Left cardiac atrium (tissue), 4 donors: ENCODE data around the gene ENC1. TPM values are rescaled to one million over a fixed set of nuclear protein-coding genes. Genes with fewer than 3 reads are reported as not detected.

Experiments
- ATAC-seq, 2 donors: fragments of 200-7000 bp; cut with Tn5 transposase; one replicate each; pipeline ENCODE4 v1.9.1; 2020; ENCODE audit warnings: mild to moderate bottlenecking in 2 of 2, moderate library complexity in 2 of 2
- DNase-seq: peaks from one replicate; pipeline ENCODE4 v3.0.0-alpha.2; 2020
- intact Hi-C, 2 donors: fragments of 100-400 bp; cut with DNase I; formaldehyde crosslinking; loops; one replicate each; pipeline versions ENCODE4 v1.14.1 to v1.15.1; 2022 to 2023
- total RNA-seq, 2 donors: library from RNA; stranded (reverse); fragmentation: NEBNext Ultra II Directional; extraction: Animal tissue kit (Norgen Biotek cat#: 25700); gene quantifications; one replicate each; pipeline ENCODE4 v1.2.1, GENCODE V29; 2021
- donor health status: DM: no; HTN: yes; CAD: no.
- donor health status: DM: no; HTN: yes; CAD: no; lungs with severe emphysema.
- donor health status: DM: yes; HTN: yes; CAD: no.
- donor health status: Dilated cardiomyopathy.

ENC1 gene
- total RNA-seq, 2 donors from 2014 or later = 5.5 to 12.0 TPM

GRCh38 chr5:74638544-74638969 is 2.0 kb downstream of the ENC1 start:
- DNase-seq (no peak), ATAC-seq (no peak)
- intact Hi-C loops = loop anchor here in 1 of 2 donors (5.0 kb wide), 1 partner anchor 341 kb away; no protein-coding TSS in a partner anchor

GRCh38 chr5:74636552-74636951 is 4.0 kb downstream of the ENC1 start:
- no peak for DNase-seq
- intact Hi-C loops = loop anchor here in 1 of 2 donors (5.0 kb wide), 1 partner anchor 339 kb away; no protein-coding TSS in a partner anchor
- ATAC-seq = no peak

- ATAC-seq = no peak
Observed at GRCh38 chr5:74636149-74636548, 4.4 kb downstream of the ENC1 start.

GRCh38 chr5:74634611-74635286 is 5.8 kb downstream of the ENC1 start:
- intact Hi-C loops = loop anchor here in 1 of 2 donors (5.0 kb wide), 1 partner anchor 337 kb away; no protein-coding TSS in a partner anchor

More at GRCh38 chr5:74636149-74636548, 4.4 kb downstream of the ENC1 start:
- no peak for DNase-seq
- intact Hi-C loops = loop anchor here in 1 of 2 donors (5.0 kb wide), 1 partner anchor 339 kb away; no protein-coding TSS in a partner anchor

GRCh38 chr5:74633695-74634094 is 6.8 kb downstream of the ENC1 start:
- intact Hi-C loops = no loop called here
- ATAC-seq = no peak

More at GRCh38 chr5:74634611-74635286, 5.8 kb downstream of the ENC1 start:
- no peak for ATAC-seq
- DNase-seq = no peak

GRCh38 chr5:74632947-74633356 is 7.6 kb downstream of the ENC1 start:
- intact Hi-C loops = no loop called here
- DNase-seq (no peak), ATAC-seq (no peak)

More at GRCh38 chr5:74633695-74634094, 6.8 kb downstream of the ENC1 start:
- DNase-seq = no peak

DNA sequence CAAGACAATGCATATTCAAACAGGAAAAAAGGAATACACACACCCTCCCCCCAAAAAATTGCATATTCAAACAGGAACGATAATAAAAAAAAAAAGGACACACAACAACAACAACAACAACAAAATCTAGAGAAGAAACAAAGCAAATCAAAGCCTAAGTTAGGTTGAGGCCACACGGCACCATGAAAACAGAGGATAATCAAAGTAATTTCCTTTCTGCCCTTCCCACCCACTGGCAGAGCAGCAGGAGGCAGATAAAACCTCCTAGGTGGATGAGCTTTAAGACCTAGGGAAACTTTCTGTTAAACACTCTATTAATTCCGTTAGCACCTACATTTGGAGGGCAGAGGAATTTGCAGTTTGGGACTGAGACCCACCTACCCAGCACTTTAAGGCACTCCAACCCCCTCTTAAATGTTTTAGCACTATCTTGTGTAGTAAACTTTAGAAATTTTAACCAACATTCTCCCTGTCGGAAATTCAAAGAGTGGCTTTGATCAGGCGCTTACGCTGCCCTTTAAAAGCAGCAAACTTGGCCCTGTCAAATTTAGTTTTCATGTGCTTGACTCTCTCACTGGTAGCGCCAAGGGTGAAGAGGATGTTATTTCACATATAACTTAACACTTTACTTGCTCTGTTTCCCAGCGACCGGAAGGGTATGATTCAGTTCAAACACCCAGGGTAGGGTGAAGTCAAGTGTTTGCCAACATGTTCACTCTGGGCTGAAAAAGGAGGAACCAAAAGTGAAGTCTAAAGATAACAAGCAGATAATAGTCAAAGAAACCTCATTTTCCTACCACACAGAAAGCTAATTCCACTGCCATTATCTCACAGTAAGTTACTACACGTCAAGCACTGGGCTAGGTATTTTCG is 9.2 kb downstream of the ENC1 start:
- intact Hi-C loops = no loop called here
- peak; percentile 68 to 88 for ATAC-seq
- no peak for DNase-seq

DNA sequence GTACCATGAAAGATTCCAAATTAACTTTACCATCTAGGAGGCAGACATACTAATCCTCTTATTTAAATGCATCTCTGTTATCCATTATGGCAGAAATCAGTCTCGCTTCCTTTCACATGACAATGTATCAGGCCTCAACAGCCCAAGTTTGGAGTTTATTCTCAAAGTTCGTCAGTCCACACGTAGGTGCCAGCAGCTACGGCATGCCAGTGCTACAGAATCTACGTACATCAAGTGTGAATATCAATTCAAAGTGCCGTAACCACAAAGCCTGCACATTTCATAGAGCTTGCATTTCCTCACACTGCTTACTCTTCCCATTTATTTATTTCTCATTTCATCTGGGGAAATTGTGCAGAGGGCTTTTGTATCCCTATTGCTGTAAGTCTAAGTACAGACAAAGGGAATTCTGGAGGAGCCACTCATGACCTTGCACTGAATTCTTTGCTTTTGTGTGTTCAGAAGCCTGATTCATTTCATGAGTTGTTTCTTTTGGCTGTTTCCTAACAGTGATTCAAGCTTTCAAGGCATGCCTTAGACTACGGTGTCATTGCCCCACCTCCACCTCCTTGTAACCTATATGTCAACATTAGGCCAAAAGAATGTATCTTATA is 10.0 kb downstream of the ENC1 start:
- DNase-seq = no peak
- intact Hi-C loops = no loop called here
- peak in 1 of 2 donors; percentile 67 for ATAC-seq

DNA sequence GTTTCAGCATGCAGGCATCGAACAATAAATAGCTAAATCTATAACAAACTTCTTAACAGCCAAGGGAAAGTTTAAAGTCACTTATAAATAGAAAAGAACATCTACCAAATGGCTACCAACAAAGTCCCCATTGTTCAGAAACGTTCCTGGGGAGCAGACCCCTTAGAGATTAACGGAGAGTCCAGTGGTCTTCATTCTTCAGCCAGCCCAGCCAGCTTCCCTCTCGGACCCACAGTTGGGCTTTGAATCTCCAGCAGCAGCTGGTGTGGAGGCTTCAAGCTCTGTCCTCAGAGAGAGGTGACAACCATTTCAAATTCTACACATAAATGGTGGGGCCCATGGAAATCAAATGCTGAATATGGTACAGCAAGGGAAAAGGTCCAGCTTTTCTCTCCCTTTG is 11.2 kb downstream of the ENC1 start:
- ATAC-seq = no peak
- no peak for DNase-seq
- intact Hi-C loops = no loop called here

DNA sequence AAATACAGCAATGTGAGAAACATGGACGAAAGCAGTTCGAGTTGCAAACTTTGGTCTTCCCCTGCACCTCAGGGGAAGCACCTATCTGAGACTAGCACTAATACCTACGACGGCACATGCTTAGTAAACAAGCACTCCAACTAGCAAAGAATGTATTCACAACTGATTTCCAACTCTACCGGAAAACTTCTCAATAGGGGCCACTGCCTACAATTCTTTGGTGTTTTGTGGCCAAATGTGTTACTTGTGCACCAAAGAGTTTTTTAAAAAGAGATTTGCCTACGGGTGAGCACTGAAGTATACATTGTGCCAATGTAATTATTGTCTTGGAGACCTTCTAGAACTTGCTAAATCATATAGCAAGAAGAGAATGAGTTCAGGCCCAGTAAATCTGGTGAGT is 12.2 kb downstream of the ENC1 start:
- DNase-seq = no peak
- ATAC-seq = no peak
- intact Hi-C loops = no loop called here

DNA sequence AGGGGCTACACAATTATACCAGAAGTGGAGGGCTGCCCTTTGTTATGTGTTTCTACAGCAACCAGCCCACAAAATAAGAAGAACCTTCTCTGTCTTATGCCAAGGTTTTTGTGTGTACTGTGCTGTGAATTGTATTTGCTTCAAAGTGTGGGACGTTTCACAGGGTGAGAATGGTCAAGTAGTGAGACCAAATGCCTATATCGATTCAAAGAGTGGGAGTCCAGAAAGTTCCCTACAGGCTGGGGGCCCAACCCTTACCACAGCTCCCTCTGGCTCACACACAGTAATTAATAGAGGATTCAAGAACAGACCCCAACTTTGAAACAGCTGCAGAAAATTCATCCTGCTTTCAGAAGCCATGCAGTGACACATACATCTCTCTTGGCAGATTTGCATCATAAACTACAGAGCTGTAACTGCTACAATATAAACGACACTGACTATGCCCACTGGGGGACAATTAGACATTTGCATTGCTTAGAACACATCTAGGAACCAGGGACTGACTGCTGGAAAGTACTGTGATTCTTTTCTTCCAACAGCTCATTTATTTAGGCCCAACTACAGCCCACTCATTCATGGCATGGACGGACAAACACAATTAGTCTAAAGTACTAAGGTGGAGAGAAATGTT is 12.8 kb downstream of the ENC1 start:
- intact Hi-C loops = no loop called here
- ATAC-seq (no peak), DNase-seq (no peak)

GRCh38 chr5:74626386-74627222 is 13.9 kb downstream of the ENC1 start:
- intact Hi-C loops = no loop called here
- ATAC-seq (no peak), DNase-seq (no peak)

GRCh38 chr5:74625742-74626241 is 14.7 kb downstream of the ENC1 start:
- intact Hi-C loops = no loop called here
- peak; percentile 10 to 15 for ATAC-seq
- DNase-seq = no peak

GRCh38 chr5:74624931-74625505 is 15.5 kb downstream of the ENC1 start:
- ATAC-seq (no peak), DNase-seq (no peak)
- intact Hi-C loops = no loop called here

- intact Hi-C loops = no loop called here
- ATAC-seq = peak in 1 of 2 donors; percentile 84
- DNase-seq = no peak
Observed at GRCh38 chr5:74624501-74624900, 16.0 kb downstream of the ENC1 start.

- intact Hi-C loops = no loop called here
- ATAC-seq (no peak), DNase-seq (no peak)
Observed at GRCh38 chr5:74623748-74624408, 16.6 kb downstream of the ENC1 start.

DNA sequence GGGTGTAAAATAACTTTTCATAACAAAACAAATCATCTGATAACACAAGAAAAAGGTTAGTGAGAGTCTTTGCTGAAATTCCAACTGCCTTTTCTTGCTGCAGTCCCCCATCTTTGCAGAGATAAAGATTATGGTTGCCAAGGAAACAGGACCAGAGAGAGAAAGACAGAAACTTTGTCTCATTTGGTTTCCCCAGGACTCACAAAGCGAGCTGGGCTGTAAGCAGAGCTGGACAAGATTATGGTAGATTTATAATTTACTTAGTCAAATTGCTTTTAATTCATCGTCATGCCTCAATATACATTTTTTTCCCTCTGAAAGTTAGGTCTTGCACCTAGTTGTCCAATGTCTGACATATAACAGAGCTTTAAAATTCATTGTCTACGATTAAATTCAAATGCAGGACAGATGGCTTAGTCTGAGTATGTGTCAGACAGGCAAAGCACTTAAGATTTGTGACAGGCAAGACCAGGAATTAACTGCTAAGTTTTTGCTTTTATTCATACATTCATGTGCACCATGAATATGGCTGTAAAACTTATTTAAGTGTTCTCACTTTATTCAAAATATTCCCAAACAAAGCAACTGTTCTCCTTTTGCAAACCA is 17.4 kb downstream of the ENC1 start:
- intact Hi-C loops = no loop called here

More for the DNA sequence above, 17.4 kb downstream of the ENC1 start:
- DNase-seq = no peak
- no peak for ATAC-seq
